Activated naive CD8-positive, alpha-beta T cell treated with anti-CD3 and anti-CD28 coated beads for 36 hours (primary cell): Measurements from ENCODE around the gene ATG4D. TPM values are rescaled to one million over a fixed set of nuclear protein-coding genes. Genes with fewer than 3 reads are reported as not detected.

Experiments used
- DNase-seq: peaks from one replicate; pipeline ENCODE4 v3.0.0; 2021
- H3K27ac Mint-ChIP-seq: one replicate; pipeline ENCODE4 v1.8.0; 2022; ENCODE audit warnings: mild to moderate bottlenecking, moderate library complexity, mixed read lengths
- H3K27me3 Mint-ChIP-seq: one replicate; pipeline ENCODE4 v1.8.0; 2022; ENCODE audit warnings: mild to moderate bottlenecking, mixed read lengths
- H3K36me3 Mint-ChIP-seq: one replicate; pipeline ENCODE4 v1.8.0; 2021; ENCODE audit warnings: mild to moderate bottlenecking, mixed read lengths
- H3K4me1 Mint-ChIP-seq: one replicate; pipeline ENCODE4 v1.8.0; 2021; ENCODE audit warnings: mixed read lengths
- H3K4me3 Mint-ChIP-seq: one replicate; pipeline ENCODE4 v1.8.0; 2022; ENCODE audit warnings: mild to moderate bottlenecking, moderate library complexity, mixed read lengths
- H3K9me3 Mint-ChIP-seq: one replicate; pipeline ENCODE4 v1.8.0; 2022; ENCODE audit warnings: mixed read lengths
- total RNA-seq, 2 experiments: library from RNA; stranded (reverse); gene quantifications; one replicate each; pipeline ENCODE4 v1.2.3, GENCODE V29; 2021

Gene ATG4D
- total RNA-seq, 2 experiments from 2014 or later = 25.1 to 26.4 TPM

DNA sequence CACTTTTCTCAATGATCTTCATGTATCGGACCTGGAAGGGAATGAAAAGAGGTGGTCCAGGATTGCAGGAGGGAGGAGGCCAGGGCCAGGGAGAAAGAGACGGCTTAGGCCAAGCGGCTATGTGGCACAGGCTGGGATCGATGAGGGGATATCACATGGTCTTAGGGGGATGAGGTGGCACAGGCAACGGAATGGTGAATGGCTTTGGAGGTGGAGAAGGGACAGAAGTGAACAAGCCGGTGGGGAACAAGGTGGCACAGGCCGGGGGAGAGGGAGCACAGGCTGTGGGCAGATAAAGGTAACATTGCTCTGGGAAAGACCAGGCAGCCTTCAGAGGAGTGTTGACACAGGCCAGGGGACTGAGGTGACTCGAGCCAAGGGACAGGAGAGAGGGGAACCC is 30.8 kb downstream of the ATG4D start:
- no peaks in the 10 kb centered on the region for H3K27me3 Mint-ChIP-seq
- no peaks in the 10 kb centered on the region for H3K9me3 Mint-ChIP-seq
- H3K4me3 Mint-ChIP-seq = no peak overlapping the region
- H3K4me1 Mint-ChIP-seq = peaks cover 6% of the 10 kb centered on the region
- no peak for DNase-seq
- H3K27ac Mint-ChIP-seq = no peak overlapping the region
- H3K36me3 Mint-ChIP-seq = peaks cover 1% of the 10 kb centered on the region

DNA sequence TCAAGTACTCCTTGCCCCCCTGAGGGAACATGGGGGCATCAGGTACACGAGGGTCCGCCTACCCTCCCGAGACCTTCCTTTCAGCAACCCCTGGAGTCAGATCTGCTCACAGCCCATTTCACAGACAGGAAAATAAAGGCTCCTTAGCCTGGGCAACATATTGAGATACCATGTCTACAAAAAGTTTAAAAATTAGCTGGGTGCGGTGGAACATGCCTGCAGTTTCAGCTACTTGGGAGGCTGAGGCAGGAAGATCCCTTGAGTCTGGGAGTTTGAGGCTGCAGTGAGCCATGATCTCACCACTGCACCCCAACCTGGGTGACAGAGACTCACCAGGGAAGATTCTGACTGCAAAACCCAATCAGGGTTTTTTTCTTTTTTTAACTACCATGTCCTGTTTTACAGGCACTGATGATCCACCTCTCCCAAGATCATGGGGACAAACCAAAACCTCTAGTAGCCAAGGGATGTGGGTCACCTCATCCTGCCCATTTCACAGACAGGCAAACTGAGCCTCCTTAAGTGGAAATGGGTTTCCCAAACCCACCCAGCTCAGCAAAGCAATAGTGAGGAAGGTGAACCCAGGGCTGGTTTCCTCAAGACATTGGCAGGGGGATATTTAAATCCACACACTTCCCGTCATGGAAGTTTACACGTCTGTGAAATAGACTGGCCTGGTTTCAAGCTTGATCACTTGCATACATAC is 31.5 kb downstream of the ATG4D start:
- no peak for DNase-seq
- Mint-ChIP-seq H3K27ac (no peak overlapping the region), H3K4me3 (no peak overlapping the region), H3K36me3 (peaks cover 1% of the 10 kb centered on the region), H3K9me3 (no peaks in the 10 kb centered on the region), H3K4me1 (peaks cover 6% of the 10 kb centered on the region), H3K27me3 (no peaks in the 10 kb centered on the region)

DNA sequence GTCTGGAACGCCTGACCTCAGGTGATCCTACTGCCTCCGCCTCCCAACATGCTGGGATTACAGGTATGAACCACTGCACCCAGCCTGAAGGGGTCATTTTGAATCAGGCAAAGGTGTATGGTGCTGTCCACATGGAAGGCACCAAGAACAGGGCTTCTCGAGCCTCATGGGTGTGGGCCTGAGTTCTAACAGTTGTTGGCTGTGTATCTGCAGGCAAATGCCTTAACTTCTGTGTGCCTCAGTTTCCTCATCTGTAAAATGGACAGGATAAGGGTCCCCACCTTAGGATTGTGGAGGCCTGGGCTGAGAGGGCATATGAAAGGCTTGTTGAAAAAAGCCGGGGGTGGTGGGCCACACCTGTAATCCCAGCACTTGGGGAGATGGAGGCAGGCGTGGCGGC is 34.2 kb downstream of the ATG4D start:
- no peak for DNase-seq
- H3K4me3 Mint-ChIP-seq = no peak overlapping the region
- H3K27me3 Mint-ChIP-seq = no peaks in the 10 kb centered on the region
- no peaks in the 10 kb centered on the region for H3K9me3 Mint-ChIP-seq
- peaks cover 8% of the 10 kb centered on the region for H3K4me1 Mint-ChIP-seq
- H3K27ac Mint-ChIP-seq = no peak overlapping the region
- no peaks in the 10 kb centered on the region for H3K36me3 Mint-ChIP-seq

DNA sequence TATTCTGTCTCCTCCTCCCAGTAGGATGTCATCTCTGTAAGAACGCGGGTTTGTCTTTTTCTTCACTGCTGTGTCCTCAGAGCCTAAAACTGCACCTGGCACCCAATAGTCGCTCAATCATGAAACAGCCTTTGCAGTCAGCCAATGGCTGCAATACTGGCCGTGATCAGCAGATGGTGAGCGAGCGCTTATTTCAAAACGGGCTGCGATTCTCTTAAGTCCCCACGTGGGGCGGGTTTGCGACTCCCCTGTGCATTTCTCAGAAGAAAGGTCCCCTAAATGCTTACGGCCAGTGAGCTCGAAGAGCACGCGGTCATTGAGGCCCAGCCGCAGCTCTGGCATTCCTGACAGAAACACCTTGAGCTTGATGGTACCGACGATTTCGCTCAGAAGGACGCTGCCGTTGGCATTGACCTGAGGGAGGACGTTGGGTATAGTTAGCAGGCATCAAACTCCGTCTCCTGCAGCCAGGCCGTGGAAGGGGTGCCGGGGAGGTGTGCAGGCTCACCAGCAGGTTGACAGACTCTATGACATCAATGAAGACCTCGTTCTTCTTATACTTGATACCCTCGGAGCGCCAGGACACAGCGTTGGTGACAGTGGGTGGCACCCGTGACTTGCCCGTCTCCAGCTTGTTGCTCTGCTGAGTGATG is 37.4 kb downstream of the ATG4D start:
- H3K27ac Mint-ChIP-seq = no peak overlapping the region
- no peak overlapping the region for H3K4me3 Mint-ChIP-seq
- DNase-seq = peak; percentile 87
- H3K4me1 Mint-ChIP-seq = peaks cover 8% of the 10 kb centered on the region
- peaks cover 4% of the 10 kb centered on the region for H3K27me3 Mint-ChIP-seq
- H3K36me3 Mint-ChIP-seq = no peaks in the 10 kb centered on the region
- H3K9me3 Mint-ChIP-seq = no peaks in the 10 kb centered on the region

DNA sequence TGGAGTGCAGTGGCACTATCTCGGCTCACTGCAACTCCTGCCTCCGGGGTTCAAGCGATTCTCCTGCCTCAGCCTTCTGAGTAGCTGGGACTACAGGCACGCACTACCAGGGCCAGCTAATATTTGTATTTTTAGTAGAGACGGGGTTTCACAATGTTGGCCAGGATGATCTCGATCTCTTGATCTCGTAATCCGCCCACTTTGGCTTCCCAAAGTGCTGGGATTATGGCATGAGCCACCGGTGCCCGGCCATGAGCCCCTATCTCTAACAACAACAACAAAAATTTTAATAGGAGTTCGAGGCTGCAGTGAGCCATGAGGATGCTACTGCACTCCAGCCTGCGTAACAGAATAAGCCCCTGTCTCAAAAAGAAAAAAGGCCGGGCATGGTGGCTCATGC is 38.4 kb downstream of the ATG4D start:
- Mint-ChIP-seq H3K27me3 (peaks cover 4% of the 10 kb centered on the region), H3K27ac (no peak overlapping the region), H3K4me3 (no peak overlapping the region), H3K4me1 (peaks cover 8% of the 10 kb centered on the region), H3K36me3 (no peaks in the 10 kb centered on the region), H3K9me3 (no peaks in the 10 kb centered on the region)
- DNase-seq = no peak

DNA sequence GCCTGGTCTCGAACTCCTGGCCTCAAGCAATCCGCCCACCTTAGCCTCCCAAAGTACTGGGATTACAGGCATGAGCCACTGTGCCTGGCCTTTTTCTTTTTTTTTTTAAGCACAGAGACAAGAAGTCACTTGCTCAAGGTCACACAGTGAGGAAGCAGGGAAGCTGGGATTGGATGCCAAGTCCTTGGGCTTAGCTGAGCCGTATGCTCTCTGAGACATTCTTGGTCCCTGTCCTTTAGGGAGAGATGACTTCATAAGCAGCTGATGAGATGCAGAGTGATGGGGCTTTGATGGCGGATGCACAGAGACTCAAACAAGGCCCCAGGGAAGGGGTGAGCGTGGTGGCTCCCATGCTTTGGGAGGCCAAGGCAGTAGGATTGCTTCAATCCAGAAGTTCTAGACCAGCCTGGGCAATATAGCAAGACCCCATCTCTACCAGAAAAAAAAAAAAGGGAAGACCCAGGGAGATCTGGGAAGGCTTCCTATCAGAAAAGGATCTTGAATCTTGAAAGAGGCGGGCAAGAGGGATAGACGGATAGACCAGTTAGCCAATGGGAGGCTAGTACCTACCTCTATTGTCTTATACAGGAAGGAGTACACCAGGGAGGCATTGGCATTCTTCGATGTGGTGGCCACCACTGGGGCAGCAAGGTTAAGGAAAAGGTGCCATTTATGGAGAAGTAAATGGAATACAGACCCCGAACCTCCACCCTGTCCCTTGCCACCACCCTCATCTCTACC is 39.5 kb downstream of the ATG4D start:
- H3K27me3 Mint-ChIP-seq = peaks cover 12% of the 10 kb centered on the region
- no peak overlapping the region for H3K27ac Mint-ChIP-seq
- H3K4me1 Mint-ChIP-seq = peaks cover 8% of the 10 kb centered on the region
- no peak for DNase-seq
- peaks cover 2% of the 10 kb centered on the region for H3K9me3 Mint-ChIP-seq
- no peak overlapping the region for H3K4me3 Mint-ChIP-seq
- no peaks in the 10 kb centered on the region for H3K36me3 Mint-ChIP-seq

DNA sequence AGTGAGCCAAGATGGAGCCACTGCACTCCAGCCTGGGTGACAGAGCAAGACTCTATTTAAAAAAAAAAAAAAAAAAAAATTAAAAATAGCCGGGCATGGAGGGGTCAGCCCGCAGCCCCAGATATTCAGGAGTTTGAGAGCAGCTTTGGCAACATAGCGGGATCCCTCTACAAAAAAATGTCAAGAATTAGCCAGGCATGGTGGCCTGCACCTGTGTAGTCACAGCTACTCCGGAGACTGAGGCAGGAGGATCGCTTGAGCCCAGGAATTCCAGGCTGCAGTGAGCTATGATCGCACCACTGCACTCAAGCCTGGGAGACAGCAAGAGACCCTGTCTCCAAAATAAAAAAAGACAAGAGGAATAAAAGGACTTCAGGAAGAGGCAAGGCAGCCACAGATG is 42.7 kb downstream of the ATG4D start:
- H3K36me3 Mint-ChIP-seq = no peaks in the 10 kb centered on the region
- H3K27ac Mint-ChIP-seq = no peak overlapping the region
- DNase-seq = no peak
- H3K4me1 Mint-ChIP-seq = peaks cover 3% of the 10 kb centered on the region
- peaks cover 12% of the 10 kb centered on the region for H3K27me3 Mint-ChIP-seq
- H3K9me3 Mint-ChIP-seq = peaks cover 2% of the 10 kb centered on the region
- H3K4me3 Mint-ChIP-seq = no peak overlapping the region

DNA sequence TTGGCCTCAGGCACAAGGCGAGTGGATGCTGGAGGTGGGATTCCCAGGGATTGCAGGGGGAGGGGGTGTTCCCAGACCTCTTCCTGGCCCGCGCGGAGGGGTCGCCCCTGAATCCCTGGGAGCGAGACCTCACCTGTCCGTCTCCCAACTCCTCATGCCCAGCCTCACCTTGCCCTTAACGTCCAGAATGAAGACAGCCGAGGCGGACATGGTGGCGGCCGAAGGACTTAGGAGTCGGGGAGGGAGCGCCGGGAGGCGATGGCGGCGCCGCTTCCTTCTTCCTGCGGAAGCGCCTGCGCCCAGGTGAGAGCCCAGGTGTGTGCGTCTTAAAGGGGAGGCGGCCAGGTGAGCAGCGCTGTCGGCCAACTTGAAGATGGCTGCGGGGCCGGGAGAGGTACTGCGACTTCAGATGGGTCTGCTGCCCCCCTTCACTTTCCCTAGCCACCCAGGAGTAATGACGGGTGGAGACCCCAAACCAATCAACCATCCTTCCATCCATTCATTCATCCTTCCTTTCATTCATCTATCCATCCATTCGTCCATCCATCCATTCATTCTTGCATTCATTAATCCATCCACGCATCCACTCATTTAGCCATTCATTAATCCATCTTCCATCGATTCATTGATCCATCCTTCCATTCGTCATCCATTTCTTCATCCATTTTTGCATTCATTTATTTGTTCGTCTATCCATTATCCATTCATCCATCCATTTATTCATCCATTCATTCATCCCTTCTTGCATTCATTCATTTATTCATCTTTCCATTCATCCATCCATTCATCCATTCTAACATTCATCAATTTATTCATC is 43.5 kb downstream of the ATG4D start, which contains the start of gene AP1M2:
Gene AP1M2 (minus strand): TSS at position 291 of the 817 bp plus-strand sequence. CDS start 81 bp downstream, at position 210.
- H3K4me3 Mint-ChIP-seq = no peak within 1 kb of the TSS
- H3K27me3 Mint-ChIP-seq = peaks cover 12% of the 10 kb centered on the region
- H3K36me3 Mint-ChIP-seq = no peaks in the 10 kb centered on the region
- DNase-seq = no peak
- no peak within 1 kb of the TSS for H3K27ac Mint-ChIP-seq
- peaks cover 2% of the 10 kb centered on the region for H3K9me3 Mint-ChIP-seq
- H3K4me1 Mint-ChIP-seq = no peaks in the 10 kb centered on the region

DNA sequence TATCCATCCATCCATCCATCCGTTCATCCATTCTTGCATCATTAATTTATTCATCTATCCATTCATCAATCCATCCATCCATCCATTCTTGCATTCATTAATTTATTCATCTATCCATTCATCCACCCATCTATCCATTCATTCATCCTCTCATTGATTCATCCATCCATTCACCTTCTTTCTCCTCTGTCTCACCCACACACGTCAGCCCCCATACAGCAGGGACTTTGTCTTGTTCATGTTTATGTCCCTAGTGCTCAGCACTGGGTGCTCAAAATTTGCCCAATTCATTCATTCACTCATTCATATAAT is 44.1 kb downstream of the ATG4D start:
- Mint-ChIP-seq H3K9me3 (peaks cover 2% of the 10 kb centered on the region), H3K4me3 (no peak overlapping the region), H3K4me1 (no peaks in the 10 kb centered on the region), H3K27me3 (peaks cover 12% of the 10 kb centered on the region), H3K27ac (no peak overlapping the region), H3K36me3 (no peaks in the 10 kb centered on the region)
- no peak for DNase-seq

DNA sequence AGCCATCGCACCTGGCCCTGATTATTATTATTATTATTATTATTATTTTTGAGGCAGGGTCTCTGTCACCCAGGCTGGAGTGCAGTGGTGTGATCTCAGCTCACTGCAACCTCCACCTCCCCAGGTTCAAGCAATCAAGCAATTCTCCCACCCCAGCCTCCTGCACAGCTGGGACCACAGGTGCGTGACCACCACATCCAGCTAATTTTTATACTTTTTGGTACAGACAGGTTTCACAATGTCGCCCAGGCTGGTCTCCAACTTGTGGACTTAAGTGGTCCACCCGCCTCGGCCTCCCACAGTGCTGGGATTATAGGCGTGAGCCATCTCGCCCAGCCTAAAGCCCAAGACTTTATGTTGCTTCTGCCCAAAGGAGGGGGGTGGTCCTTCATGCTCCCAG is 49.4 kb downstream of the ATG4D start:
- DNase-seq = no peak
- no peaks in the 10 kb centered on the region for H3K36me3 Mint-ChIP-seq
- H3K27me3 Mint-ChIP-seq = no peaks in the 10 kb centered on the region
- no peak overlapping the region for H3K4me3 Mint-ChIP-seq
- no peak overlapping the region for H3K27ac Mint-ChIP-seq
- H3K9me3 Mint-ChIP-seq = no peaks in the 10 kb centered on the region
- H3K4me1 Mint-ChIP-seq = peaks cover 24% of the 10 kb centered on the region

DNA sequence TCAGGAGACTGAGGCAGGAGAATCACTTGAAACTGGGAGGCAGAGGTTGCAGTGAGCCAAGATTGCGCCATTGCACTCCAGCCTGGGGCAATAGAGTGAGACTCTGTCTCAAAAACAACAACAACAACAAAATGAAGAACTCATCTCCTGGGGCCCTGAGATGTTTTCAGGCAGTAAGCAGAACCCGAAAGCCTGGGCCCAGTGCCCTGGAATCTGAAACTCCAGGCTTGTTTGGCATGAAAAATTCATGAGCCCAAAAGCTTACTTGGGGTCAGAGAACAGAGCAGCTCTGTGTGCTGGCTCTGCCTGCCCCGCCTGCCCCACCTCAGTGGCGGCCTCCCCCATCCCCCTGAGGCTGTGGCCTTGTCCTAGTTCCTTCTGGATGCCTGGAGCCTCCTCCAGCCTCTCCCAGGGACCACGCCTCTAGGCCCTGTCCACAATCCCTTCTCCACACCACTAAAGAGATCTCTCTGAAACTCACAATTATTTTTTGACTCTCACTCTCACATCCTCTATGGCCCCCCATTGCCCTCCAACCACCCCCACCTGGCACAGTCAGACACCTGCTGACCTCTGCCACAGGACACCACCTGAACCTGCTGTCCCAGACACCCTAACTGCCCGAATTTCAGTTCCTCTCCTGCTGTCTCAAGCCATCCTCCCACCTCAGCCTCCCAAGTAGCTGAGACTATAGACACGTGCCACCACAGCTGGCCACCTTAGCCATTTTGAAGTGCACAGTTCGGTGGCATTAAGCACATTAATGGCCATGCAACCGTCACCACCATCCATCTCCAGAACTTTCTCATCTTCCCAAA is 50.3 kb downstream of the ATG4D start:
- no peaks in the 10 kb centered on the region for H3K36me3 Mint-ChIP-seq
- no peak for DNase-seq
- H3K27ac Mint-ChIP-seq = peak overlapping the region; percentile 47
- peaks cover 24% of the 10 kb centered on the region for H3K4me1 Mint-ChIP-seq
- H3K9me3 Mint-ChIP-seq = no peaks in the 10 kb centered on the region
- H3K4me3 Mint-ChIP-seq = no peak overlapping the region
- no peaks in the 10 kb centered on the region for H3K27me3 Mint-ChIP-seq

DNA sequence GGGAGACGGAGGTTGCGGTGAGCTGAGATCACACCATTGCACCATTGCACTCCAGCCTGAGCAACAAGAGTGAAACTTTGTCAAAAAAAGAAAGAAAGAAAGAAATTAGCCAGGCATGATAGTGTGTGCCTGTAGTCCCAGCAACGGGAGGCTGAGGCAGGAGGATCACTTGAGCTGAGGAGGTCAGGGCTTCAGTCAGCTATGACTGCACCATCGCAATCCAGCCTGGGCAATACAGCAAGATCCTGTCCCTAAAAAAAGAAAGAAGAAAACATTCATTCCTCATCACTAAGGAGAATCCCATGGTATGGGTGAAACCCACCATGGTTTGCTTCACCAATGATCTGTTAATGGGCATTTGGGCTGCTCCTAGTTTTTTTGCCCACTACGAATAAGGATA is 56.4 kb downstream of the ATG4D start:
- Mint-ChIP-seq H3K36me3 (peaks cover 6% of the 10 kb centered on the region), H3K4me3 (no peak overlapping the region), H3K27me3 (no peaks in the 10 kb centered on the region), H3K9me3 (no peaks in the 10 kb centered on the region), H3K4me1 (peaks cover 32% of the 10 kb centered on the region), H3K27ac (no peak overlapping the region)
- no peak for DNase-seq

DNA sequence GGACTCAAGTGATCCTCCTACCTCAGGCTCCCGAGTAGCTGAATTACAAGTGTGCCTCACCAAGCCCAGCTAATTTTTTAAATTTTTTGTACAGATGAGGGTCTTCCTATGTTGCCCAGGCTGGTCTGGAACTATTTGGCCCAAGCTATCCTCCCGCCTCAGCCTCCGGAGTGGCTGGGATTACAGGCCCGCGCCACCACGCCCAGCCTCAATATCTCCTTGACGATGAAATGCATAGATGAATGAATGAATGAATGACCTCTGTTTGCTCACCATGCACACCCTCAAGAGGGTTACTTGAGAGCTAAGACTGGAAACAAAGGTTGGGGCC is 58.3 kb downstream of the ATG4D start:
- H3K4me3 Mint-ChIP-seq = peak overlapping the region; percentile 79
- peaks cover 6% of the 10 kb centered on the region for H3K36me3 Mint-ChIP-seq
- DNase-seq = no peak
- H3K27ac Mint-ChIP-seq = peak overlapping the region; percentile 80
- no peaks in the 10 kb centered on the region for H3K9me3 Mint-ChIP-seq
- H3K4me1 Mint-ChIP-seq = peaks cover 20% of the 10 kb centered on the region
- no peaks in the 10 kb centered on the region for H3K27me3 Mint-ChIP-seq

DNA sequence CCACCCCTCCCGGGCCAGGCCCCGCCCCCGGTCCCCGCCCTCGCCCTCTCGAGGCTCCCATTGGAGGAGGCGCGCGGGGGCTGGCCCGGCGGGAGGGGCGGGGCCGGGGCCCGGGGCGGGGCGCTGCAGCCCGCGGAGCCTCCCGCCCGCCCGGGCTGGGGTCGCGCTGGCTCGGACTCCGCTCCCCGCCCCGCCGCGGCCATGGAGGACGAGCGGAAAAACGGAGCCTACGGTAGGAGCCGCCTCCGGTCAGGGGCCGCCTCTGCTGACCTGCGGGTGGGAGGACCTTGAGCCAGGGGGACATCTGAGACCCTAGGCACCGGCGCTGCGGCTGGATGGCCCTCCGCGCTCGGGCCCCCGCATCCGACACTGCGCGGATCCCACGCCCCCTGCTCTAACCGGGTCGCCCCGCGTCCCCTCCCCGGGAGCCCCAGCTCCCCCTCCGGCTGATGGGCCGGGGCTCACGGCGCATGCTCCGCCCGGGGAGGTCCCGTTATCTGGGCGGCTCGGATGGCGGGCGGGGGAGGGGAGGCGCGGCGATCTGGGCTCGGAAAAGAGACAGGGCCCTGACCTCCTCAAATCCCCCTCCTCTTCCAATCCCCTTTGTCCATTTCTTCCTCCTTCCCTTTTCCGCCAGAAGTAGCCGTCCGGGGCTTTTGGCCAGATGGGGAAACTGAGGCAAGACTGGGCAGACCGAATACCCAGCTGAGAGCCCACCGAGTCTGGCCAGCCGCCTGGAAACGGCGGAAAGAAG is 58.8 kb downstream of the ATG4D start:
- Mint-ChIP-seq H3K4me1 (peaks cover 21% of the 10 kb centered on the region), H3K27me3 (no peaks in the 10 kb centered on the region), H3K36me3 (peaks cover 9% of the 10 kb centered on the region), H3K4me3 (peak overlapping the region; percentile 96), H3K9me3 (no peaks in the 10 kb centered on the region), H3K27ac (peak overlapping the region; percentile 98)
- DNase-seq = peak; percentile 89
